ENCODE data around the gene SERTM2. TPM values are rescaled to one million over a fixed set of nuclear protein-coding genes. Genes with fewer than 3 reads are reported as not detected.

The SERTM2 gene
- total RNA-seq, 1 donor from 2014 or later, result not detected

DNA sequence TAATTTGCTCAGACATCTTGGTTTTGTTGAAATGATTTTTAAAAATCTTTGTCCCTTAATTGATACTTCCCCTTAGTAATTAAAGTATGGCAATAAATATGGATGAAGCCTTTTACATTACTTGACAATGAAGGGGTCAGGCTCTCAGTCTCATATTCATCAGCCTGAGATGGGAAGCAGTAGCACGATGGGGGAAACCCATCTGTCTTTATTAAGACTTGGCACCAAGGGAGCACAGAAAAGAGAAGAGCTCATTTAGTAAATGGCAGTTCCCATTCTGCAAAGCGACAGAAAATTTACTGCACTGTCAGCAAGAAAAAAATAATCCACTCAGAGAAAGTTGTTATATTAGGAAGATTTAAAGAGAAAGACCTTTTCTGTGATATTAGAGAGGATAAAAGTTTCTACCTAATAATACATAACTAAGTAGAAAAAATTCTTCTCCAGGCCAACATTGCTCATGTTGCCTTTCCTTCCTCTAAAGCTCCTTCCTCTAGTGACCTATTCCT, 7.9 kb upstream of the SERTM2 start:
- Mint-ChIP-seq H3K4me3 (ENCODE audit: unreplicated experiment) (no peak overlapping the region), H3K4me1 (ENCODE audit: low read depth, unreplicated experiment) (no peaks in the 10 kb centered on the region), H3K9me3 (ENCODE audit: unreplicated experiment) (no peaks in the 10 kb centered on the region), H3K36me3 (ENCODE audit: unreplicated experiment) (no peaks in the 10 kb centered on the region), H3K27me3 (ENCODE audit: unreplicated experiment) (no peaks in the 10 kb centered on the region), H3K27ac (ENCODE audit: unreplicated experiment) (no peak overlapping the region)
- TF ChIP-seq, protein P1, sequence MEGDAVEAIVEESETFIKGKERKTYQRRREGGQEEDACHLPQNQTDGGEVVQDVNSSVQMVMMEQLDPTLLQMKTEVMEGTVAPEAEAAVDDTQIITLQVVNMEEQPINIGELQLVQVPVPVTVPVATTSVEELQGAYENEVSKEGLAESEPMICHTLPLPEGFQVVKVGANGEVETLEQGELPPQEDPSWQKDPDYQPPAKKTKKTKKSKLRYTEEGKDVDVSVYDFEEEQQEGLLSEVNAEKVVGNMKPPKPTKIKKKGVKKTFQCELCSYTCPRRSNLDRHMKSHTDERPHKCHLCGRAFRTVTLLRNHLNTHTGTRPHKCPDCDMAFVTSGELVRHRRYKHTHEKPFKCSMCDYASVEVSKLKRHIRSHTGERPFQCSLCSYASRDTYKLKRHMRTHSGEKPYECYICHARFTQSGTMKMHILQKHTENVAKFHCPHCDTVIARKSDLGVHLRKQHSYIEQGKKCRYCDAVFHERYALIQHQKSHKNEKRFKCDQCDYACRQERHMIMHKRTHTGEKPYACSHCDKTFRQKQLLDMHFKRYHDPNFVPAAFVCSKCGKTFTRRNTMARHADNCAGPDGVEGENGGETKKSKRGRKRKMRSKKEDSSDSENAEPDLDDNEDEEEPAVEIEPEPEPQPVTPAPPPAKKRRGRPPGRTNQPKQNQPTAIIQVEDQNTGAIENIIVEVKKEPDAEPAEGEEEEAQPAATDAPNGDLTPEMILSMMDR (IDR thresholded peaks at IDR 0.05; ENCODE audit: partially characterized antibody, unreplicated experiment), result no peak
- no peak for DNase-seq

DNA sequence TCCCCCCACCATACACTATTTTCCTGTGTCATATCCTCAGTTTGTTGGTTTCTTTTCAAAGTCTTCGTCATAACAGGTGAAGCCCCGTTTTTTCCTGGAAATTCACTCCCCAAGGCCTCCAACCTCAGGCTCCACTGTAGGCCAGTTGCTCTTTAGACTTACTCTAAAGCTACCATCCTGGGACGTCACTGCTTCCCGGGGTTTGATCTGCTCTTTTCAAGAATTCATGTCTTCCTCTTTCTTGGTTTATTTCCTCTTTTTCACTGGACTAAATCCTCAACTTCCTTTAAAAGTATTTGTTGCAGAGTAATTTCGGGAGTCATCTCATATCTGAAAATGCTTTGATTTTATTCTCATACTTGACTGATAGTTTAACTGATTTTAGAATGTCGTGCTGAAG, 6.5 kb upstream of the SERTM2 start:
- TF ChIP-seq, protein P1 (IDR thresholded peaks at IDR 0.05; ENCODE audit: partially characterized antibody, unreplicated experiment), result no peak
- Mint-ChIP-seq H3K4me3 (ENCODE audit: unreplicated experiment) (no peak overlapping the region), H3K27ac (ENCODE audit: unreplicated experiment) (no peak overlapping the region), H3K4me1 (ENCODE audit: low read depth, unreplicated experiment) (no peaks in the 10 kb centered on the region), H3K27me3 (ENCODE audit: unreplicated experiment) (no peaks in the 10 kb centered on the region), H3K9me3 (ENCODE audit: unreplicated experiment) (no peaks in the 10 kb centered on the region), H3K36me3 (ENCODE audit: unreplicated experiment) (no peaks in the 10 kb centered on the region)
- DNase-seq, result no peak

DNA sequence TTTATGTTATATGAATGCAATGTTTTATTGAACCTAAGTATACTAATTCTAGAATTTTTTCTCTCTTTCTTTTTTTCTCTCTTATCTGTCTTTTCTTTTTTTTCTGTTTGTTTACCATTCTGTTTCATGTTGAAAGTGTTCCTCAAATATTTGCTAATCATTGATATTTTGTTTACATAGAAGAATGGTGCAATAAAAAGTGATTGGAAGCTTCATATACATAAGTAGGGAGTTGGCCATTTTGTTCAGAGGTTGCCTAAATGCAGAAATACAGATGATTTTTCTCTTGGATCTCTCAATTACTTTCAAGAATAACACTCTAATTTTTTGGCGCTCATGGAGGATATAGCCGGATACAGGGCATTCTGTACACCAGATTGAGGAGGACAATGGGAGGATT, 5.7 kb upstream of the SERTM2 start:
- no peak for DNase-seq
- Mint-ChIP-seq H3K4me1 (ENCODE audit: low read depth, unreplicated experiment) (no peaks in the 10 kb centered on the region), H3K36me3 (ENCODE audit: unreplicated experiment) (no peaks in the 10 kb centered on the region), H3K27ac (ENCODE audit: unreplicated experiment) (no peak overlapping the region), H3K9me3 (ENCODE audit: unreplicated experiment) (no peaks in the 10 kb centered on the region), H3K27me3 (ENCODE audit: unreplicated experiment) (no peaks in the 10 kb centered on the region), H3K4me3 (ENCODE audit: unreplicated experiment) (no peak overlapping the region)
- TF ChIP-seq, protein P1 (IDR thresholded peaks at IDR 0.05; ENCODE audit: partially characterized antibody, unreplicated experiment), result no peak

DNA sequence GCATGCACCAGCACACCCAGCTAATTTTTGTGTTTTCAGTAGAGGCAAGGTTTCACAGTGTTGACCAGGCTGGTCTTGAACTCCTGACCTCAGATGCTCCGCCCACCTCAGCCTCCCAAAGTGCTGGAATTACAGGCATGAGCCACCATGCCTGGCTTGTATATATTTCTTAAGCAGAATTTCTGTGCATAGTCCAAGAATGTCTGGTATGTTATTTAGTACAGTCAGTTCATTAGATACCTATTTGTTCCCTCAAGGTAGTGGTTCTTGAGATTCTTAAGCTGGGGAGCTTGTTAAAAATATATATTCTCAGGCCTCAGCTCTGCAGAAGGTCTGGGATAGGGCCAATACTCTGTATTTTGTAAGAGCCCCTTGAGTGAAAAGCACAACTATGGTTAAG, 4.6 kb upstream of the SERTM2 start:
- no peaks in the 10 kb centered on the region for H3K9me3 Mint-ChIP-seq (ENCODE audit: unreplicated experiment)
- H3K4me1 Mint-ChIP-seq (ENCODE audit: low read depth, unreplicated experiment), result peaks cover 2% of the 10 kb centered on the region
- TF ChIP-seq, protein P1 (IDR thresholded peaks at IDR 0.05; ENCODE audit: partially characterized antibody, unreplicated experiment), result no peak
- no peak overlapping the region for H3K4me3 Mint-ChIP-seq (ENCODE audit: unreplicated experiment)
- H3K27me3 Mint-ChIP-seq (ENCODE audit: unreplicated experiment), result no peaks in the 10 kb centered on the region
- H3K27ac Mint-ChIP-seq (ENCODE audit: unreplicated experiment), result no peak overlapping the region
- no peak for DNase-seq
- no peaks in the 10 kb centered on the region for H3K36me3 Mint-ChIP-seq (ENCODE audit: unreplicated experiment)

DNA sequence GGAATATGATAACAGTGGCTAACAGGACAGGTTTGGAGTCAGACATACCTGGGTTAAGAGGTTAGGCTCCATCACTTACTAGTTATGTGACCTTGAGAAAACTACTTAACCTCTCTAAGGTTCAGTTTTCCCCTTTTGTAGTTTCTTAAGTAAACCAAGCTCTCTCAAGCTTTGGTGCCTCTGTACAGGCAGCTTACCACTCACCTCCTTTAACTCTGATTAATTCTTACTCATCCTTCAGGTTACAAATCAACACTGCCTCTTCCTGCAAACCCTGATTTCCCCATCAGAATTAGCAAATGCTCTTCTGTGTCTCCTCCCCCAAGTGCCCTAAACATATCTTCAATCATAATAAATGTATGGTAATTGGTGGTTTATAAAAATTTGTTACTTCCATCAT, 3.5 kb upstream of the SERTM2 start:
- H3K36me3 Mint-ChIP-seq (ENCODE audit: unreplicated experiment), result no peaks in the 10 kb centered on the region
- no peaks in the 10 kb centered on the region for H3K27me3 Mint-ChIP-seq (ENCODE audit: unreplicated experiment)
- H3K9me3 Mint-ChIP-seq (ENCODE audit: unreplicated experiment), result no peaks in the 10 kb centered on the region
- H3K27ac Mint-ChIP-seq (ENCODE audit: unreplicated experiment), result no peak overlapping the region
- DNase-seq, result no peak
- TF ChIP-seq, protein P1 (IDR thresholded peaks at IDR 0.05; ENCODE audit: partially characterized antibody, unreplicated experiment), result no peak
- peaks cover 5% of the 10 kb centered on the region for H3K4me1 Mint-ChIP-seq (ENCODE audit: low read depth, unreplicated experiment)
- no peak overlapping the region for H3K4me3 Mint-ChIP-seq (ENCODE audit: unreplicated experiment)

Data from glutamatergic neuron (in vitro differentiated cells).